22Rv1 (cell line): ENCODE measurements around the gene ERFL.

Experiments
- CTCF ChIP-seq: fragments of 450-650 bp; IDR thresholded peaks from 2 replicates; pipeline ENCODE4 v1.5.1; 2017; ENCODE audit warnings: mild to moderate bottlenecking
- ZFX ChIP-seq: fragments of 450-650 bp; IDR thresholded peaks from 2 replicates; pipeline ENCODE4 v1.6.1; 2017; ENCODE audit warnings: antibody characterized with exemption, borderline replicate concordance

- TF ChIP-seq ZFX (no peak), CTCF (no peak)
These were observed 3.8 kb downstream of the ERFL start for GRCh38 chr19:41924151-41925145.
